Measurements from ENCODE around the gene MRPL36.

Gene MRPL36

DNA sequence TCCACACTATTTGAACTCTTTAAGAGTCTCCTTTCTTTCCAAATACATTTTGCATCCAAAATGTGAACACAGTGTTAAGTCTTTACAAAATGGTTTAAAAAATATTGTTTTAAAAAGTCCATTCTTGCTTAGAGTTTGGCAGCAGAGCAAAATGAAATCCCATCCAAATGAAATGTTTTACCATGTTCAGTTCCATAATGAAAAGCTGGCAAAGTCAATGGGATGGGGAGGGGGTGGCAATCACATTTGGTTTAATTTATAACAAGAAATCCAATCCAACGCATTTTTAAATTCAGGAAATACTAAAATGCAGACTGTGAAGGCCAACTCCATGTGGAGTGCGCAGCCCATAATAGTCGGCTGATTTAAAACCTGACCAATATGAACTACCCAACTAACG, 39.4 kb downstream of the MRPL36 start:
- TF ChIP-seq, protein P1, sequence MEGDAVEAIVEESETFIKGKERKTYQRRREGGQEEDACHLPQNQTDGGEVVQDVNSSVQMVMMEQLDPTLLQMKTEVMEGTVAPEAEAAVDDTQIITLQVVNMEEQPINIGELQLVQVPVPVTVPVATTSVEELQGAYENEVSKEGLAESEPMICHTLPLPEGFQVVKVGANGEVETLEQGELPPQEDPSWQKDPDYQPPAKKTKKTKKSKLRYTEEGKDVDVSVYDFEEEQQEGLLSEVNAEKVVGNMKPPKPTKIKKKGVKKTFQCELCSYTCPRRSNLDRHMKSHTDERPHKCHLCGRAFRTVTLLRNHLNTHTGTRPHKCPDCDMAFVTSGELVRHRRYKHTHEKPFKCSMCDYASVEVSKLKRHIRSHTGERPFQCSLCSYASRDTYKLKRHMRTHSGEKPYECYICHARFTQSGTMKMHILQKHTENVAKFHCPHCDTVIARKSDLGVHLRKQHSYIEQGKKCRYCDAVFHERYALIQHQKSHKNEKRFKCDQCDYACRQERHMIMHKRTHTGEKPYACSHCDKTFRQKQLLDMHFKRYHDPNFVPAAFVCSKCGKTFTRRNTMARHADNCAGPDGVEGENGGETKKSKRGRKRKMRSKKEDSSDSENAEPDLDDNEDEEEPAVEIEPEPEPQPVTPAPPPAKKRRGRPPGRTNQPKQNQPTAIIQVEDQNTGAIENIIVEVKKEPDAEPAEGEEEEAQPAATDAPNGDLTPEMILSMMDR (IDR thresholded peaks at IDR 0.05; ENCODE audit: low read depth, low read length, missing control alignments), result no peak
- no peak for DNase-seq (ENCODE audit: low read depth)
- no peak overlapping the region for H3K4me3 ChIP-seq (ENCODE audit: low read depth, low read length)
- in situ Hi-C loops (cut with HindIII; ENCODE audit: low sequenced_read_pairs), result no loop called here

DNA sequence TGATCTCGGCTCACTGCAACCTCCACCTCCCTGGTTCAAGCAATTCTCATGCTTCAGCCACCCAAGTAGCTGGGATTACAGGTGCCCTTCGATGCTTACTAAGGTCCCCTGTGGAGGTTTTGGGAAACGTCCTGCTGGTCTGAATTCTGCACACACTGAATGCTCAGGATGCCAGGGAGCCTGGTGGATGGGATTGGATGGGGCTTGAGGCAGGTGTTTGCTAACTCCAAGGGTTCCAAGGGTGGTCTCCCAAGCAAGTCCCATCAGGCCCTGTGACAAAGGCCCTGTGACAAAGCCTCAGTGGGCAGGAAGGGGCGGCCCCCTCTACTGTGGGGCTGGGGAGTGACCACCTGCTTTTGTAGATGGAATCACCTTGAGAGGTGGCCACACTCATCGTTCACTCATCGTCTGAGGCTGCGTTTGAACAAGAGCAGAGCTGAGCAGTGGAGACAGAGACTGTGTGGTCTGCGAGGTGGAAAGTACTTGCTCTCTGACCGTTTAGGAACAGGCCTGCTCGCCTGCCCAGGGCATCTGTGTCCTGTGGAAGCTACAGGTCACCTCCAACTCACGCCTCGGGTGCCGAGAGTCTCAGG, 40.2 kb downstream of the MRPL36 start:
- in situ Hi-C loops (cut with HindIII; ENCODE audit: low sequenced_read_pairs), result no loop called here
- H3K4me3 ChIP-seq (ENCODE audit: low read depth, low read length), result no peak overlapping the region
- TF ChIP-seq, protein P1 (IDR thresholded peaks at IDR 0.05; ENCODE audit: low read depth, low read length, missing control alignments), result no peak
- no peak for DNase-seq (ENCODE audit: low read depth)

DNA sequence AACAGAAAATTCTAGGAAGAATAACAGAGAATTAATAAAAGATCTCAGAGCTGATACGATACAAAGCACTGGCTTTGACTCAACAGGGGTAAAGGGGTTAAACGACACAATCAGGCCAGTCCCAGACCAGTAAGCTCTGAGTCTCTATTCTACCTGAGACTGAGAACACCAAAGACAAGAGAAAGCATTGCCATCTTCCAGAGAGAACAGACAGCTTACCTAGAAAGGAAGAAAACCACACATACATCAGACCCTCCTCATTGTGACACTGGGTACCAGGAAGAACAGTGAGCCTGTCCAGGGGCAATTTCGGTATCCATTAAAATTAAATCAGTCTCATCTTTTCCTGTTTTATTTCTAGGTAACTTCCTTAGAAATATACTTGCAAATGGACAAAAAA, 41.1 kb downstream of the MRPL36 start:
- no peak for DNase-seq (ENCODE audit: low read depth)
- H3K4me3 ChIP-seq (ENCODE audit: low read depth, low read length), result no peak overlapping the region
- in situ Hi-C loops (cut with HindIII; ENCODE audit: low sequenced_read_pairs), result no loop called here
- TF ChIP-seq, protein P1 (IDR thresholded peaks at IDR 0.05; ENCODE audit: low read depth, low read length, missing control alignments), result no peak

DNA sequence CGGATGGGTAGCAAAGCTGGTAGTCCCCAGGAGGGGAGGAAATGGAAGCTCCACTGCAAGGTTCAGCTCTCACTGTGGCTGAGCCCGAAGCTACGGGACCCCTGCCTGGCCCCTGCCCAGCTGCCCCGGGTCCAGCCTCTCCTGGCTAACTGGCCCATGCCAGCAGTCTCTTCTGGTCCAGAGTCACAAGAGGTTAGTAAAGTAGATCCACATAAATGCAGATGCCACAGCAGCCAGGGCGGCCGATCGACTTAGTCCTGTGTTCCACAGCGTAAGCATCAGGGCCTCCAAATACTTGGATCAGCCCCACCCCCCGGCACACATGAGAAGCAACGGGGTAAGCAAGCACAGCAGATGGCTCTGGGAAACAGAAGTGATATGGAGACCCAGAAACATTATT, 42.1 kb downstream of the MRPL36 start:
- H3K4me3 ChIP-seq (ENCODE audit: low read depth, low read length), result no peak overlapping the region
- DNase-seq (ENCODE audit: low read depth), result no peak
- in situ Hi-C loops (cut with HindIII; ENCODE audit: low sequenced_read_pairs), result no loop called here
- TF ChIP-seq, protein P1 (IDR thresholded peaks at IDR 0.05; ENCODE audit: low read depth, low read length, missing control alignments), result no peak

DNA sequence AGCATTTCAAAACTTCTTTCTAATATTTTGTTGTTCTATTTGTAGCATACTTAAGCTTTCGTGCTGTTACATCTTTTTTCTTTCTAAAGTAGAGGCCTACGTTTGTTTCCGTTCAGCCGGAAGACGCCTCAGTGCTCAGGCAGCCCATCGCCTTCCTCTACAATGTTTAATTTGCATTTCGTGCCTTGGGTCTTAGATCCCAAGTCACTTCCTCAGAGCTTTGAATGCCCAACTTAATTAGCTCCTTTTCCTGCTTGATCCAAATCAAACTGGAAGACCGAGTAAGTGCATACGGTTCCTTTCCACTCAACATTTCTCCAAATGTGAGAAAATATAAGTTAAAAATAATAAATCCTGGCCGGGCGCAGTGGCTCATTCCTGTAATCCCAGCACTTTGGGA, 43.2 kb downstream of the MRPL36 start:
- no peak overlapping the region for H3K4me3 ChIP-seq (ENCODE audit: low read depth, low read length)
- DNase-seq (ENCODE audit: low read depth), result no peak
- in situ Hi-C loops (cut with HindIII; ENCODE audit: low sequenced_read_pairs), result no loop called here
- TF ChIP-seq, protein P1 (IDR thresholded peaks at IDR 0.05; ENCODE audit: low read depth, low read length, missing control alignments), result no peak

DNA sequence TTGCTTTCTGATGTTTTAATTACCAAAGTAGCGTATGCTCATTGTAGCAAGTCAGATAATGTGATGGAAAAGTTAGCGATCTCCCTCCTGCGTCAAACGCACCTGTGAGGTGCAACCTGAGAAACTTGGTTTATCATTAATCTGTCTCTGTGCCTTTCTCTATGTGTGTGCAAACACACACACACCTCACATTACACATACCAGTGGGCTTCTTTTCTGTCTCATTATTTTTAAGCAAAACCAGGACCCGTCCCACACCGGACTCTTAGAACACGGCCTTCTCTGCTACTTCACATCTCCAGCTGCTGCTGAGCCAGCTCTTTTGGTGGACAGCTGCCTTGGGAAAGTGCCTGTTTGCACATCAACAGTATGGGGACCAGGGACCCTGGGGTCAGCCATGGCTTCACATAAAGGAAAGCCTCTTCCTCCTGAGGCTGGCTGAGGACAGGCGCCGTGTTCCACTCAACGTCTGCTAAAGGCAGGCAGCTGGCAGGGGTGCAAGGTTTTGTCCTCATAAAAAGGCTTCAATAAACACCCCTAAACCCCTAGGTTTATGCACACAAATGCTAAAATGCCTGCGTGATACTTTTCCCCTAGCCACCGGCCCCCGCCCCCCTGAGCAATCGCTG, 44.2 kb downstream of the MRPL36 start:
- TF ChIP-seq, protein P1 (IDR thresholded peaks at IDR 0.05; ENCODE audit: low read depth, low read length, missing control alignments), result no peak
- no peak for DNase-seq (ENCODE audit: low read depth)
- in situ Hi-C loops (cut with HindIII; ENCODE audit: low sequenced_read_pairs), result no loop called here
- no peak overlapping the region for H3K4me3 ChIP-seq (ENCODE audit: low read depth, low read length)
